GM21423 (cell line): ENCODE measurements around the gene SEC24D.

Experiments used
- ATAC-seq: cut with Tn5 transposase; IDR thresholded peaks from one replicate; pipeline ENCODE4 v1.9.1; 2021; ENCODE audit warnings: mild to moderate bottlenecking, moderate library complexity; ENCODE audit not compliant: unreplicated experiment

The SEC24D gene

GRCh38 chr4:118774989-118775388, 60.9 kb downstream of the SEC24D start:
- ATAC-seq, result no peak

GRCh38 chr4:118774321-118774720, 61.6 kb downstream of the SEC24D start:
- no peak for ATAC-seq

- ATAC-seq, result no peak
Measured at GRCh38 chr4:118773429-118773792, 62.5 kb downstream of the SEC24D start.

GRCh38 chr4:118772767-118773428, 63.0 kb downstream of the SEC24D start:
- no peak for ATAC-seq

GRCh38 chr4:118772081-118772766, 63.7 kb downstream of the SEC24D start:
- ATAC-seq, result no peak

GRCh38 chr4:118770741-118771187, 65.2 kb downstream of the SEC24D start:
- ATAC-seq, result no peak

- ATAC-seq, result no peak
Measured at GRCh38 chr4:118769161-118769560, 66.8 kb downstream of the SEC24D start.

- no peak for ATAC-seq
Measured at GRCh38 chr4:118767109-118767508, 68.8 kb downstream of the SEC24D start.

GRCh38 chr4:118765399-118765798, 70.5 kb downstream of the SEC24D start:
- ATAC-seq, result no peak

- no peak for ATAC-seq
Measured at GRCh38 chr4:118762730-118763477, 73.0 kb downstream of the SEC24D start.

GRCh38 chr4:118762155-118762554, 73.8 kb downstream of the SEC24D start:
- no peak for ATAC-seq

- ATAC-seq, result no peak
Measured at GRCh38 chr4:118761397-118762016, 74.4 kb downstream of the SEC24D start.

GRCh38 chr4:118760493-118760892, 75.4 kb downstream of the SEC24D start:
- peak; percentile 96 for ATAC-seq

GRCh38 chr4:118760092-118760491, 75.8 kb downstream of the SEC24D start:
- peak; percentile 37 for ATAC-seq

GRCh38 chr4:118759481-118759880, 76.4 kb downstream of the SEC24D start:
- ATAC-seq, result no peak

- ATAC-seq, result no peak
Measured at GRCh38 chr4:118758293-118758692, 77.6 kb downstream of the SEC24D start.

- ATAC-seq, result no peak
Measured at GRCh38 chr4:118757761-118758251, 78.1 kb downstream of the SEC24D start.

- no peak for ATAC-seq
Measured at GRCh38 chr4:118756958-118757357, 79.0 kb downstream of the SEC24D start.

GRCh38 chr4:118756429-118756828, 79.5 kb downstream of the SEC24D start:
- ATAC-seq, result no peak

GRCh38 chr4:118755438-118756226, 80.3 kb downstream of the SEC24D start:
- no peak for ATAC-seq
